ENCODE results near the gene MS4A3.

Gene MS4A3

DNA sequence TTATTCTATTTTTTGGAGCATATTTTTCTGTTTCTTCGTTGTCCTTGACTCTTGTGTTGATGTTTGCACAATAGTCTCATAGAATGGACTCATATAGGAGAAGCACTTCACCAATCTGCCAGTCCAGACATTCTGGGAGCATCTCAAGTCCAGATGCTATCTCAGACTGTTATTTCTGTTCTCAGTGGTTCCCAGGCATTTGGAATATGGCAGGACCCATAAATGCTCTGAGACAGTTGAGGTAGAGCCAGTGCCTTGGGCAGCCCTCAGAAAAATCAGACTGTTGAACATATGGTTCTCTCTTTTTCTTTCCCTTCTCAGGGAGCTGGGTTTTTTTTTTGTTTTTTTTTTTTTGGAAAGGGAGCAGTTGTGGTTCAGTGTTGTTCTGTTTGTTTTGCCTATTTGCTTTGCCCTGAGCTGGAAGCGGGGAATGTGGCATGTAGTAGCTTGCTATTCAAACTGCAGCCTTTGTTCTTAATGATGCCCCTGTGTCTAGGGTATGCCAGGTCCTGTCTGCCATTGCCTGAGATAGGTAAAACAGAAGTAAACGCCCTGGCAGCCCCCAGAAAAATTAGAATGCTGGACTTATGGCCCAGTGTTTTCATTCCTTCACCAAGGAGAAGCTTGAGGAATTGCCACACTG, 28.3 kb downstream of the MS4A3 start:
- Histone ChIP-seq H4K20me1 (ENCODE audit: insufficient read depth, low read length) (no peaks in the 10 kb centered on the region), H3K36me3 (ENCODE audit: insufficient read depth, low read length) (no peaks in the 10 kb centered on the region), H3K9ac (ENCODE audit: low read length) (no peak overlapping the region), H2AFZ (ENCODE audit: low read length) (no peak overlapping the region), H3K9me3 (ENCODE audit: low read length) (no peaks in the 10 kb centered on the region), H3K9me2 (ENCODE audit: low read depth, low read length) (no peaks in the 10 kb centered on the region), H3K27me3 (ENCODE audit: insufficient read depth, low read length) (no peaks in the 10 kb centered on the region), H3K4me3 (ENCODE audit: low read depth, low read length, poor library complexity, severe bottlenecking) (no peak overlapping the region), H3K4me1 (ENCODE audit: insufficient read depth, low read length, severe bottlenecking) (no peaks in the 10 kb centered on the region), H3K27ac (ENCODE audit: low read depth, low read length, poor library complexity, severe bottlenecking) (no peak overlapping the region), H3K79me2 (ENCODE audit: insufficient read depth, low read length) (no peaks in the 10 kb centered on the region), H3K4me2 (ENCODE audit: low read length) (no peak overlapping the region), H3F3A (ENCODE audit: insufficient read depth, low read length) (no peaks in the 10 kb centered on the region)
- TF ChIP-seq, protein P1, sequence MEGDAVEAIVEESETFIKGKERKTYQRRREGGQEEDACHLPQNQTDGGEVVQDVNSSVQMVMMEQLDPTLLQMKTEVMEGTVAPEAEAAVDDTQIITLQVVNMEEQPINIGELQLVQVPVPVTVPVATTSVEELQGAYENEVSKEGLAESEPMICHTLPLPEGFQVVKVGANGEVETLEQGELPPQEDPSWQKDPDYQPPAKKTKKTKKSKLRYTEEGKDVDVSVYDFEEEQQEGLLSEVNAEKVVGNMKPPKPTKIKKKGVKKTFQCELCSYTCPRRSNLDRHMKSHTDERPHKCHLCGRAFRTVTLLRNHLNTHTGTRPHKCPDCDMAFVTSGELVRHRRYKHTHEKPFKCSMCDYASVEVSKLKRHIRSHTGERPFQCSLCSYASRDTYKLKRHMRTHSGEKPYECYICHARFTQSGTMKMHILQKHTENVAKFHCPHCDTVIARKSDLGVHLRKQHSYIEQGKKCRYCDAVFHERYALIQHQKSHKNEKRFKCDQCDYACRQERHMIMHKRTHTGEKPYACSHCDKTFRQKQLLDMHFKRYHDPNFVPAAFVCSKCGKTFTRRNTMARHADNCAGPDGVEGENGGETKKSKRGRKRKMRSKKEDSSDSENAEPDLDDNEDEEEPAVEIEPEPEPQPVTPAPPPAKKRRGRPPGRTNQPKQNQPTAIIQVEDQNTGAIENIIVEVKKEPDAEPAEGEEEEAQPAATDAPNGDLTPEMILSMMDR (IDR thresholded peaks at IDR 0.05; ENCODE audit: low read length), result no peak
- no peak for TF ChIP-seq EZH2 (IDR thresholded peaks at IDR 0.05; ENCODE audit: borderline replicate concordance, low read length)

DNA sequence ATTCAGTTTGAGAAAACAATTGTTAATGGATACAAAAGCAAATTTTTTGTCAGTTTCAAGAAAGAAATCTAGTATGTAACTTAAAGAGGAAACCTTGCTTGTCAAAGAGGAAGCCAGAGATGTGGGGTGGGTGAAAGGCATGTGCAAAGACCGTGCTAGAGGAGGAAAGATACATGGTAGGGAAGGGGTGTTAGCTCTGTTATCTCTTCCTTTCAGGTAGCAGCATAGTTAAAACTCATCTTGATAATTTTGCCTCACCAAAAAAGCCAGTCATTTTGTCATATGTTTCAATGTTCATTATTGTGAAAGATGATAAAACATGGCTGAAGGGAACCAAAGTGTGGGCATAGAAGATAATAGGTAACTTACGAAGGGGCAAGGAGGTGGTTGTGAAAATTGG, 29.4 kb downstream of the MS4A3 start:
- Histone ChIP-seq H3K4me2 (ENCODE audit: low read length) (no peak overlapping the region), H3K4me3 (ENCODE audit: low read depth, low read length, poor library complexity, severe bottlenecking) (no peak overlapping the region), H3K9ac (ENCODE audit: low read length) (no peak overlapping the region), H2AFZ (ENCODE audit: low read length) (no peak overlapping the region), H3K36me3 (ENCODE audit: insufficient read depth, low read length) (no peaks in the 10 kb centered on the region), H3K79me2 (ENCODE audit: insufficient read depth, low read length) (no peaks in the 10 kb centered on the region), H3K27me3 (ENCODE audit: insufficient read depth, low read length) (no peaks in the 10 kb centered on the region), H3K9me2 (ENCODE audit: low read depth, low read length) (no peaks in the 10 kb centered on the region), H4K20me1 (ENCODE audit: insufficient read depth, low read length) (no peaks in the 10 kb centered on the region), H3K4me1 (ENCODE audit: insufficient read depth, low read length, severe bottlenecking) (no peaks in the 10 kb centered on the region), H3F3A (ENCODE audit: insufficient read depth, low read length) (no peaks in the 10 kb centered on the region), H3K27ac (ENCODE audit: low read depth, low read length, poor library complexity, severe bottlenecking) (no peak overlapping the region), H3K9me3 (ENCODE audit: low read length) (no peaks in the 10 kb centered on the region)
- TF ChIP-seq EZH2 (IDR thresholded peaks at IDR 0.05; ENCODE audit: borderline replicate concordance, low read length), result no peak
- TF ChIP-seq, protein P1 (IDR thresholded peaks at IDR 0.05; ENCODE audit: low read length), result no peak

DNA sequence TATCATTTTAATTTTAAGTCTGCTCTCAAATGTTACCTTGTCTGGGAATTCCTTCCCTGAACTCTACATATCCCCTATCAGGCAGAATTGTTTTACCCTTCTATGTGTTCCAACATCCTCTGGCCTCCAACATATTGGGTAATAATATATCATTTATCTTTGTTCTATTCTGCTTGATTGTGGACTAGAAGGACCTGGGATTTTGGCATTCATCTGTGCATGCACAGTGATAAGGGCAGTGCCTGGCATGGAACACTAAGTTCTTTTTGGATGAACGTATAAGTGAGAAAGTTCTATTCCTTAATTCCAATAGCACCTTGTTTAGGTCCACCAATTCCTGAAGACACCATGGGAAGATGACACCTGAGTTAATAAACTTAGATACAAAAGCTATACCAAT, 30.8 kb downstream of the MS4A3 start:
- H3K4me3 ChIP-seq (ENCODE audit: low read depth, low read length, poor library complexity, severe bottlenecking), result no peak overlapping the region
- H3K9ac ChIP-seq (ENCODE audit: low read length), result no peak overlapping the region
- no peaks in the 10 kb centered on the region for H3K36me3 ChIP-seq (ENCODE audit: insufficient read depth, low read length)
- TF ChIP-seq, protein P1 (IDR thresholded peaks at IDR 0.05; ENCODE audit: low read length), result no peak
- TF ChIP-seq EZH2 (IDR thresholded peaks at IDR 0.05; ENCODE audit: borderline replicate concordance, low read length), result no peak
- no peaks in the 10 kb centered on the region for H4K20me1 ChIP-seq (ENCODE audit: insufficient read depth, low read length)
- H3K79me2 ChIP-seq (ENCODE audit: insufficient read depth, low read length), result no peaks in the 10 kb centered on the region
- no peak overlapping the region for H2AFZ ChIP-seq (ENCODE audit: low read length)
- H3K27me3 ChIP-seq (ENCODE audit: insufficient read depth, low read length), result no peaks in the 10 kb centered on the region
- no peaks in the 10 kb centered on the region for H3K4me1 ChIP-seq (ENCODE audit: insufficient read depth, low read length, severe bottlenecking)
- no peaks in the 10 kb centered on the region for H3K9me2 ChIP-seq (ENCODE audit: low read depth, low read length)
- no peaks in the 10 kb centered on the region for H3F3A ChIP-seq (ENCODE audit: insufficient read depth, low read length)
- no peaks in the 10 kb centered on the region for H3K9me3 ChIP-seq (ENCODE audit: low read length)
- H3K4me2 ChIP-seq (ENCODE audit: low read length), result no peak overlapping the region
- no peak overlapping the region for H3K27ac ChIP-seq (ENCODE audit: low read depth, low read length, poor library complexity, severe bottlenecking)

Measured in OCI-LY1 (cell line).